ENCODE measurements around the gene HUWE1.

HUWE1 gene

DNA sequence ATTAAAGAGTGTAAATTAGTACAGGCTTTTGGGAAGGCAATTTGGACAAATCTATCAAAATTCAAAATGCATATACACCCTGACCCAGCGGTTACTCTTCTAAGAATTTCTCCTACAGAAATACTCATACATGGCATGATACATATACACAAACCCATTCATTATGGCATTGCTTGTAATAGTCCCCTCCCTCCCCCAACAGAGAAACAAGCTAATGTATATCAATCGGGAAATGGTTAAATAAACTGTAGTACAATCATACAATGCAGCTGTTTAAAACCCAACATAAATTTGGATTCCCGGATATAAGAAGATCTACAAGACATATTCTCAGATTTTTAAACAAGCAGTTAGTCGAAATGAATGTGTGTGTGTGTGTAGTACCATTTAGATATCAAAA lies 808 bp downstream of the HUWE1 start:
- DNase-seq: no peak

GRCh38 chrX:53684415-53685192 lies 1.9 kb downstream of the HUWE1 start:
- DNase-seq: no peak

DNA sequence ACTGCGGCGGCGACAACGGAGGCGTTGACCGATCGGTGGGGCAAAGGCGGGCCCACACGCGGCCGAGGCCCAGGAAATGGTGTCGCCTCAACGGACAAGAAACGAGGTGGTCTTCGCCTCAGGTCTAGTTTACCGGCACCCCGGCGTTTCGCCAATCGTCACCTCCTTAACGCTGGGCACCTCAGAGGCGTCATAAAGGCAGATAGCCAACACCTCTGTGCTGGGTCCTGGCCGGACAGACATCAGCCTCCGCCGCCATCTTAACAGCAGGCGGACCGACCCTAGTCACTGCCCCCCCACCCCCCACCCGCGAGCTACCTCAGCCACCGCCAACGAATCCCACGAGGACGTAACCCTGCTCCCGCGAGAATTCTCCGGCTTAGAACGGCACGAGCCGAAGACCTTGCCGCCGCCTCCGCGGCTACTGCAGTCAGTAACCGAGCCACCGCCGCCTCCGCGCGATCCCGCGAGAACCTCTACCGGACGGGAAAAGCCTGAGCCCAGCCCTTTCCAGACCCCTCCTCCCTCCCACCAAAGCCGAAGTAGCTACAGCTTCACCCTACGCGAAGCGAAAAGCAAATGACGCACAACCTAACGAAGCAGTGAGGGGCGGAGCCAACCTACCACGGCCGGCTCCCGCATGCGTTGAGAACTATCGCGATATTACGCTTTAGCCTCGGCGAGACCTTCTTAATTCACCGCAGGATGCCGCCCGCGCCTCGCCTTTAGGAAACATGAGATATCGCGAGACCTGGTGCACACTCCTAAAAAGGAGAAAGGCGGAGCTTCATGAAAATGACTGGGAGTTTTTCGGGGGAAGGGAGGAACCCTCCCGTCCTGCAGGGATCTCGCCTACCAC lies 2.7 kb downstream of the HUWE1 start:
- DNase-seq: peak; percentile 90

GRCh38 chrX:53682885-53683555 lies 3.5 kb downstream of the HUWE1 start:
- peak; percentile 35 for DNase-seq

DNA sequence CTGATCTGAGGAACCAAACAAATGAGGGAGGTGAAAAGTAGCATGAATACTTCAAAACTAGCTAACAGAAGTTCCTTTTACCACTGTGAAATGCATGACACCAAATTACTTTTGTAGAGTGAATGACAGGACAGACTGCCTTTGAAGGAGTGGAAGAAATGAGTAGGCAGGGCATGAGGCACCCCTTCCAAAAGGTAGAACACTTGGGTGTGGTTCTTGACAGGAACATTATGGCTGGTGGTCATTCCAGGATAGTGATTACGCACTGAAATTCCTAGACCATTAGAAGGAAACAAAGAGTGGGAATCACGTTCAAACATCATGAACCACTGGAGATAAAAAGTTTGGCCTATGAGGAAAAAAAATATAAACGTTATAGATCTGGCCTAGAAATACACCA lies 4.9 kb downstream of the HUWE1 start:
- DNase-seq: no peak

DNA sequence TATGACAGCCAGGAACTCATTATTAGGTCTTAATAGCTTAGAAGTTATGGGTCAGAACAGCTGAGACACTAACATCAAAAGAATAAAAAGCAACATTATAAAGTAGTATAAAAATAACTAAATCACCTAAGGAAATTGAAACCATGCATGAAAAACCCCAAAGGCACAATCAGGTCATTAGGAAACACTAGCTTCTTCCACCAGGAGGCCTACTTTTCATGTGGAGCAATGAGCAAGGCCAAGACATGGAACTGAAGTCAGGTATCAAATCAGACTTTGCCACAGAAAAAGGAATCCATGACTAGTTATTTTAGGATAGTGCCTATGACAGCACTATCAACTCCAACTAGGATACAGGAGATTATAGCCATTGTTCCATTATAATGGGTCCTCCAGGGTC lies 7.9 kb downstream of the HUWE1 start:
- no peak for DNase-seq

DNA sequence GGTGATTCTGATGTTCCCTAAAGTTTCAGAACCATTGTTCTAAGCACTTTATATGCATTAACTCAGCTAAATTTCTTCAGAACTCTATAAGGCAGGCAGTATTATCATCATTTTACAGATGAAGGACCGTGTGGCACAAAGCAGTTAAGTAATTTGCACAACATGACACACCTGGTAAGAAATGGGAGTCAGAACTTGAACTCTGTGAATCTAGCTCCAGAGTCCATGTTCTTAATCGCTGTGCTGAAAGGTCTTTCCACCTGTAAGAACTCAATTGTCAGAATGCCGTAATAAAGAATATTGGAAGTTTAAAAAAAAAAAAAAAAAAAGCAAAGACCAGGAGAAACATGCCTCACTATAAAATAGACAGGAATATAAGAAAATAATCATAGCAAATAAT lies 9.2 kb downstream of the HUWE1 start:
- no peak for DNase-seq

DNA sequence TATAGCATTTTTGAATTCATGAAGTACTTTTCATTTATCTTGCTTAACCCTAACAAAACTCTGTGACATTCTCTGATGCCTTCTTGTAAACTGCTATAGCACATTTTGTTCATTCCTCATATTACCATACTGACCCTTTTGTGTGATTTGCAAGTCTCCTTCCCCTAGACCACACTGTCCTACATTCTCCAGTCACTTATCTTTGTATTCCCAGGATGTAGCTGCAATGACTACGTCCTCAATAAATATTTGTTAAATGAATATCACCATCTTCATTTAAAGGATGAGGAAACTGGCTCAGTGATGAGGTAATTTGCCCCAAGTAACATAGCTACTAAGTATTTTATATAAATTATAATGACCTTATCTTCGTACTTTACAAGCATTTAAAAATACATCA lies 11.9 kb downstream of the HUWE1 start:
- no peak for DNase-seq

- DNase-seq: no peak
Measured at GRCh38 chrX:53669258-53669657, 17.3 kb downstream of the HUWE1 start.

GRCh38 chrX:53666171-53666570 lies 20.3 kb downstream of the HUWE1 start:
- DNase-seq: no peak

- DNase-seq: no peak
Measured at GRCh38 chrX:53660004-53660403, 26.5 kb downstream of the HUWE1 start.

DNA sequence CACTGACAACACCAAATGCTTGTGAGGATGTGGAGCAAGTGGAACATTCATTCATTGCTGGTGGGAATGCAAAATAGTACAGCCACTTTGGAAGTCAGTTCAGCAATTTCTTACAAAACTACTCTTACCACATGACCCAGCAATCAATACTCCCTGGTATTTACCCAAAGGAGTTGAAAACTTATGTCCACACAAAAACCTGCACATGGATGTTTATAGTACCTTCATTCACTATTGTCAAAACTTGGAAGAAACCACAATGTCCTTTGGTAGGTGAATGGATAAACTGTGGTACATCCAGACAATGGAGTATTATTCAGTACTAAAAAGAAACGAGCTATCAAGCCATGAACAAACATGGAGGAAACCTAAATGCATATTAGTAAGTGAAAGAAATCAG lies 27.5 kb downstream of the HUWE1 start:
- no peak for DNase-seq

- DNase-seq: no peak
Measured at GRCh38 chrX:53656845-53657244, 29.7 kb downstream of the HUWE1 start.

GRCh38 chrX:53654376-53654775 lies 32.1 kb downstream of the HUWE1 start:
- no peak for DNase-seq

- no peak for DNase-seq
Measured at GRCh38 chrX:53644751-53645150, 41.8 kb downstream of the HUWE1 start.

DNA sequence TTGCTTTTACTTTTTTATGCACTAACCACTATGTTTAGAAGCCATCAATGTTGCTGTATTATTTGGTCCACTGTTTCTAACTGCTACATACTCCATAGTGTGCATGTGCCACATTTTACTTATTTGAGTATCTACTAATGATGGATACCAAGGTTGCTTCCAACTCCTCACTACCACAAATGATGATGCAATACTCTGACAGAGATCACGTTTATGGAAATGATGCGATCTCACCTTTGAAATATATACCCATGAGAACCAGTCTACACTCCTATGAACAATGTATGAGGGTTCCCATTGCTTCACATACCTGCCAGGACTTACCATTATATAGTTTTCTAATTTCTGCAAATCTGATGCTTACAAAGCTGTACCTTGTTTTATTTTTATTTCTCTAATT lies 44.2 kb downstream of the HUWE1 start:
- no peak for DNase-seq

DNA sequence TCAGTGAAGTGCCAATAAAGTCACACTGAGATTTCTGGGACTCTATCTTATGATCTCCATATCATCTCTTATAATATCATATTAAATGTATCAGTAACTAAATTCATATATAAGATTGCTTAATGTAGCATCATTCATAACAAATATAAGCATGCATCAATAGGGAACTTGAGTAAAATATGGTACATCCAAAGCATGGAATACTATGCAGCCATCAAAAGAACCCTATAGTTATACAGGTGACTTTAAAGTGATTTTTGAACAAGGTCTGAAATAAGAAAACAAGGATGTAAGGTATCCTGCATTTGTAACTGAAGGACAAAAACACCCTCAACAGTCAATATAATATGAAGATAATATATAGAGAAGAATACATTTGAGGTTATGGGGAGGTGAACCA lies 47.3 kb downstream of the HUWE1 start:
- no peak for DNase-seq

GRCh38 chrX:53637479-53637878 lies 49.0 kb downstream of the HUWE1 start:
- DNase-seq: no peak

GRCh38 chrX:53631156-53631555 lies 55.4 kb downstream of the HUWE1 start:
- no peak for DNase-seq

DNA sequence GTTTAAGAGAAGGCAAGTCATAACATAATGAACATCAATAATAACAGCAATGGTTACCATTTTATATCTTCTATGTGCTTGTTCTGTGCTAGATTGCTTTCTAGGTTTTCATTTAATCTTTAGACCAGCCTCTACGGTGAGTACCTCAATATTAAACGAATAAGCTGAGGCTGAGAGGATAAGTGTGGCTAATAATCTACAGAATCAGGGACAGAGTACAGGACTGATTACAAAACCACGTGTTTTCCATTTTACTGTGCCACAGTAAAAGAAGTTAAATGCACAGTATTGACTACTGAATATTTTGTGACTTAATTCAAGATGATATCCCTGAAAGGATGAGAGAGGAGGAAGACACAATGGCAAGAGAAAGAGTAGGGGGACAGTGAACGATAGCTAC lies 56.3 kb downstream of the HUWE1 start:
- DNase-seq: no peak

DNA sequence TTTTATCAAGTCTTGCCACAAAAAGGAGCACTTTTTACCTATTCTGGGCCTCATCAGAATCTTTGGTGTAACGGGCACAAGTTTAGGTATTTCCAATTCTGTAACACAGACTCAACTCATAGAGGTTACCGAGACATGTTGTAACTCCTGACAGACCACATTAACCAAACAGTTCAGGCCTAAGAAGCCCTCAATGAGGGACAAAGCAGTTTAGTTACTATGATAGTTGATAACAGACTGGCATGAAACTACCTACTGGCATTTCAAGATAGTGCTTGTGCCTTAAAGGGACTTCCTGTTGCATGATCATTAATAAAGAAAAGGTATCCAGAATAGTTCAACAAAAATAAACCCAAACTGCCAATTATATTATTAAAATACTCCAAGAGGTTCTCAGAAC lies 64.1 kb downstream of the HUWE1 start:
- no peak for DNase-seq

- no peak for DNase-seq
Measured at GRCh38 chrX:53621418-53621986, 65.0 kb downstream of the HUWE1 start.

GRCh38 chrX:53616946-53617345 lies 69.6 kb downstream of the HUWE1 start:
- no peak for DNase-seq
